CD4-positive, alpha-beta T cell (primary cell): ENCODE data around the gene MAGEB17. TPM values are rescaled to one million over a fixed set of nuclear protein-coding genes. Genes with fewer than 3 reads are reported as not detected.

Experiments
- ATAC-seq: fragments of 200-7000 bp; cut with Tn5 transposase; one replicate; pipeline ENCODE4 v1.10.0; 2022; ENCODE audit warnings: mild to moderate bottlenecking; ENCODE audit not compliant: poor library complexity
- CTCF ChIA-PET: fragments of 350-600 bp; sonication (Branson Sonifier 250); formaldehyde crosslinking; loops from one replicate; lab custom pipeline; 2021; ENCODE audit warnings: antibody characterized with exemption, inconsistent platforms; lab: Charles Lee
- POLR2A ChIA-PET: fragments of 350-600 bp; sonication (Branson Sonifier 250); formaldehyde crosslinking; loops from one replicate; lab custom pipeline; 2021; ENCODE audit warnings: antibody characterized with exemption, inconsistent platforms; lab: Charles Lee
- DNase-seq, 14 experiments: peaks; one replicate each; pipeline ENCODE4 v3.0.0-alpha.2; 2013 to 2020; ENCODE audit warnings: mixed read lengths in 2 of 14
- H3K27ac ChIP-seq, 2 donors: one replicate each; pipeline versions ENCODE4 v1.5.1 to v1.7.0; 2013; ENCODE audit warnings: low read length in 2 of 2, low read depth in 1 of 2, mild to moderate bottlenecking in 1 of 2
- H3K27me3 ChIP-seq, 2 experiments: 1 replicate in 1 of 2; 2 replicates in 1 of 2; pipeline versions ENCODE4 v1.6.1 to v1.7.0; 2013; ENCODE audit warnings: low read length in 2 of 2, control low read depth in 1 of 2, mild to moderate bottlenecking in 1 of 2, moderate library complexity in 1 of 2; ENCODE audit not compliant: insufficient read depth in 2 of 2, control insufficient read depth in 1 of 2
- H3K36me3 ChIP-seq: one replicate; pipeline ENCODE4 v1.6.1; 2013; ENCODE audit warnings: low read length, control low read depth; ENCODE audit not compliant: insufficient read depth
- H3K4me1 ChIP-seq: one replicate; pipeline ENCODE4 v1.6.1; 2013; ENCODE audit warnings: low read length, control low read depth; ENCODE audit not compliant: insufficient read depth
- H3K4me3 ChIP-seq: one replicate; pipeline ENCODE4 v1.5.1; 2013; ENCODE audit warnings: mild to moderate bottlenecking, low read length, moderate library complexity
- H3K9me3 ChIP-seq, 2 experiments: 1 replicate in 1 of 2; 2 replicates in 1 of 2; pipeline versions ENCODE4 v1.6.1 to v1.7.0; 2013; ENCODE audit warnings: low read length in 2 of 2, mild to moderate bottlenecking in 2 of 2, control low read depth in 1 of 2, moderate library complexity in 1 of 2; ENCODE audit not compliant: control insufficient read depth in 1 of 2, insufficient read depth in 1 of 2
- H3K27ac Mint-ChIP-seq: one replicate; pipeline ENCODE4 v1.8.0; 2020; ENCODE audit warnings: mixed read lengths
- H3K27me3 Mint-ChIP-seq: one replicate; pipeline ENCODE4 v1.8.0; 2021; ENCODE audit warnings: mixed read lengths
- H3K36me3 Mint-ChIP-seq: one replicate; pipeline ENCODE4 v1.8.0; 2021; ENCODE audit warnings: low read depth, mixed read lengths
- H3K4me1 Mint-ChIP-seq: one replicate; pipeline ENCODE4 v1.8.0; 2021; ENCODE audit warnings: low read depth, mixed read lengths
- H3K4me3 Mint-ChIP-seq: one replicate; pipeline ENCODE4 v1.8.0; 2020; ENCODE audit warnings: mild to moderate bottlenecking, mixed read lengths
- H3K9me3 Mint-ChIP-seq: one replicate; pipeline ENCODE4 v1.8.0; 2020; ENCODE audit warnings: mixed read lengths
- intact Hi-C, 2 experiments: fragments of 100-400 bp; cut with DNase I in 1 of 2; cut with micrococcal nuclease in 1 of 2; formaldehyde crosslinking; loops; one replicate each; pipeline versions ENCODE4 v1.15.1 to v1.9.0; 2023 to 2025; cut with DNase I, micrococcal nuclease
- total RNA-seq, 174 experiments: library from RNA in 2 of 174; stranded (reverse) in 2 of 174; gene quantifications; one replicate each; pipeline ENCODE4 v1.2.3 and lab custom pipeline; 2021 to 2026
- TF ChIP-seq, protein P1 (sequence below): fragments of 200-600 bp; IDR thresholded peaks from one replicate; pipeline ENCODE4 v1.8.0; 2022; ENCODE audit warnings: antibody characterized with exemption, mild to moderate bottlenecking

The MAGEB17 gene
- total RNA-seq, 2 experiments from 2014 or later: not detected

DNA sequence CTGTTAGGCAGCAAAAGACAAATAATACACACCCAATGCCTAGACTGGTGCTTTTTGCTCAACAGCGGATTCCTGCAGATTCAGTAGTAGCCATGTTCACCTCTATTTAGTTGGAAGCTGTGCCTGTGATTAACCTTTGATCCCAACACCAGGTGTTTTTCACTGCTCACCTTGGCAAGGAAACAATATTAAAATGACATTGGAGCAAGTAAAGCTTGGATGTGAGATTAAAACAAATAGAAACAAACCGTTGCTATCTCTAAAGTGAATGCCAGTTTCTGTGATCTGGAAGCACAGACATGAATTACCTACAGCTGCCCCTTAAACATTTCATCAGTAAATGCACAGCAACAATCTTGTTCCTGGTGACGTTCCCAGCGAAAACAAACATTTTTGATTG lies 35.7 kb downstream of the MAGEB17 start:
- no peak for DNase-seq
- intact Hi-C loops: no loop called here
- CTCF ChIA-PET: no interaction called here

DNA sequence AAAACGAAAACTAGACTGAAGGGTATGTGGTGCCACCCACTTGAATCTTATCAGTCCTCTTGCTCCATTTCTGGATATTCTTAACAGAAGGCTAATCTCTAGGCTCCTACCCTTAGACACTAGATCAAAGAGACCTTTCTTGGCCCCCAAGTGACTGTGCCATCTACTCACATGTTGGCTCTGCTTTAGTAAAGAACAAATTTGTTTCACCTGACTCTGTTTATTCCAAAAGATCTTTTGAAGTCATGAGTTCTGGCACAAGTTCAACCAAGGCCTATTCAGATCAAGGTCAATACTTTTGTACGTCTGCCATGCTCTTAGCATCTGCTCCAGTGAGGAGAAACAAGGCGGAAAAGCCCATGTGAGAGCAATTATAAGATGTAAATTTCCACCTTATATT lies 37.3 kb downstream of the MAGEB17 start:
- Mint-ChIP-seq H3K36me3 (no peaks in the 10 kb centered on the region), H3K4me3 (no peak overlapping the region), H3K27ac (no peak overlapping the region), H3K27me3 (peaks cover 19% of the 10 kb centered on the region), H3K4me1 (no peaks in the 10 kb centered on the region), H3K9me3 (no peaks in the 10 kb centered on the region)
- H3K9me3 ChIP-seq: no peaks in the 10 kb centered on the region
- H3K4me3 ChIP-seq: no peak overlapping the region
- ChIA-PET CTCF (no interaction called here), POLR2A (no interaction called here)
- H3K36me3 ChIP-seq: no peaks in the 10 kb centered on the region
- H3K4me1 ChIP-seq: no peaks in the 10 kb centered on the region
- TF ChIP-seq, protein P1, sequence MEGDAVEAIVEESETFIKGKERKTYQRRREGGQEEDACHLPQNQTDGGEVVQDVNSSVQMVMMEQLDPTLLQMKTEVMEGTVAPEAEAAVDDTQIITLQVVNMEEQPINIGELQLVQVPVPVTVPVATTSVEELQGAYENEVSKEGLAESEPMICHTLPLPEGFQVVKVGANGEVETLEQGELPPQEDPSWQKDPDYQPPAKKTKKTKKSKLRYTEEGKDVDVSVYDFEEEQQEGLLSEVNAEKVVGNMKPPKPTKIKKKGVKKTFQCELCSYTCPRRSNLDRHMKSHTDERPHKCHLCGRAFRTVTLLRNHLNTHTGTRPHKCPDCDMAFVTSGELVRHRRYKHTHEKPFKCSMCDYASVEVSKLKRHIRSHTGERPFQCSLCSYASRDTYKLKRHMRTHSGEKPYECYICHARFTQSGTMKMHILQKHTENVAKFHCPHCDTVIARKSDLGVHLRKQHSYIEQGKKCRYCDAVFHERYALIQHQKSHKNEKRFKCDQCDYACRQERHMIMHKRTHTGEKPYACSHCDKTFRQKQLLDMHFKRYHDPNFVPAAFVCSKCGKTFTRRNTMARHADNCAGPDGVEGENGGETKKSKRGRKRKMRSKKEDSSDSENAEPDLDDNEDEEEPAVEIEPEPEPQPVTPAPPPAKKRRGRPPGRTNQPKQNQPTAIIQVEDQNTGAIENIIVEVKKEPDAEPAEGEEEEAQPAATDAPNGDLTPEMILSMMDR: no peak
- no peak overlapping the region for H3K27ac ChIP-seq
- DNase-seq (no peak), ATAC-seq (no peak)
- intact Hi-C loops: no loop called here
- no peaks in the 10 kb centered on the region for H3K27me3 ChIP-seq

More for the DNA sequence above, 35.7 kb downstream of the MAGEB17 start:
- no peaks in the 10 kb centered on the region for H3K36me3 Mint-ChIP-seq
- H3K4me3 ChIP-seq: no peak overlapping the region
- no peak overlapping the region for H3K27ac Mint-ChIP-seq
- no peak for ATAC-seq
- no peaks in the 10 kb centered on the region for H3K36me3 ChIP-seq
- TF ChIP-seq, protein P1: no peak
- no peaks in the 10 kb centered on the region for H3K27me3 ChIP-seq
- H3K27me3 Mint-ChIP-seq: peaks cover 19% of the 10 kb centered on the region
- no peak overlapping the region for H3K4me3 Mint-ChIP-seq
- no peaks in the 10 kb centered on the region for H3K9me3 ChIP-seq
- H3K27ac ChIP-seq: no peak overlapping the region
- no peaks in the 10 kb centered on the region for H3K9me3 Mint-ChIP-seq
- no peaks in the 10 kb centered on the region for H3K4me1 Mint-ChIP-seq
- no peaks in the 10 kb centered on the region for H3K4me1 ChIP-seq
- POLR2A ChIA-PET: no interaction called here

DNA sequence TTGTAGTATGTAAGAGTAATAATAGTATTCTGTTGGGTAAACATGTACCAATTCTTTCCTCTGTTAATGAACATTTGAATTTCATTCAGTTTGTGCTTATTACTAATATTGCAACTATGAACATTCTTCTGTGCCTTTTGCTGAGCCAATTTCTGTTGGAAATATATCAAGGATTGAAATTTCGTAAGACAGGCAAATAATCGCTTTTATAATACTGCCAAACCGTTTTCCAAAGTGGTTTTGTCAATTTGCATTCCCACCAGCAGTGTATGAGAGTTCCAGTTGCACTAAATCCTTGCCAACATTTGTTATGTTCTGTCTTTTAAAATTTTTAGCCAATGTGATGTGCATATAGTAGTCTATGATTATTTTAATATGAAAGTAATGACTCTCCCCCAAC lies 38.6 kb downstream of the MAGEB17 start:
- no peak overlapping the region for H3K27ac Mint-ChIP-seq
- CTCF ChIA-PET: no interaction called here
- H3K4me3 Mint-ChIP-seq: no peak overlapping the region
- H3K4me1 Mint-ChIP-seq: no peaks in the 10 kb centered on the region
- Histone ChIP-seq H3K27ac (no peak overlapping the region), H3K27me3 (no peaks in the 10 kb centered on the region), H3K4me3 (no peak overlapping the region), H3K4me1 (no peaks in the 10 kb centered on the region), H3K36me3 (no peaks in the 10 kb centered on the region), H3K9me3 (no peaks in the 10 kb centered on the region)
- peaks cover 11% of the 10 kb centered on the region for H3K27me3 Mint-ChIP-seq
- ATAC-seq: no peak
- TF ChIP-seq, protein P1: no peak
- H3K9me3 Mint-ChIP-seq: no peaks in the 10 kb centered on the region
- intact Hi-C loops: no loop called here
- H3K36me3 Mint-ChIP-seq: no peaks in the 10 kb centered on the region
- DNase-seq: no peak
- POLR2A ChIA-PET: no interaction called here
